AG10803 (cell line): ENCODE results near the gene C1orf216.

Source experiments
- DNase-seq: peaks from one replicate; pipeline ENCODE4 v3.0.0; 2010; ENCODE audit warnings: low read depth
- H3K4me3 ChIP-seq: 2 replicates; pipeline ENCODE4 v1.5.1; 2011; ENCODE audit warnings: mild to moderate bottlenecking, low read length, control low read depth
- TF ChIP-seq, protein P1 (sequence below): conservative IDR thresholded peaks from 2 replicates; pipeline ENCODE4 v1.5.1; 2011; ENCODE audit warnings: mild to moderate bottlenecking, low read length, control low read depth, inconsistent platforms

C1orf216 gene

DNA sequence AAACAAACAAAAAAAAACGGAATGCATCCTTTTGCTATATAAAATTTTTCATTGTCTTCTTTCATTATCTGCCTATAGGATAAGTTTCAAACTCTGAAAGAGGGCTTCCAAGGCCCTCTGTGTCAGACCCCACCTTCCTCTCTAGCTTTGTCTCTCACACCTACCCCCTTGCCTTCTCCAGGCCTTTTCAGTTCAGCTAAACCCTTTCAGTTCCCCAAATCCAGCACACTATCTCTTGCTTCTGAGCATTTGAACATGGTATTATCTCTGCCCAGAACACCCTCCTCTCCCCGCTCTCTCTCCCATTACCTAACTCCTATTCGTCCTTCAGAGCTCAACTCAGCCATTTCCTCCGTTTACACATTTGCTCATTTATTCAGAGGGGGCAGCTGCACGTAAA, 35.7 kb downstream of the C1orf216 start:
- DNase-seq, result no peak
- no peak overlapping the region for H3K4me3 ChIP-seq
- TF ChIP-seq, protein P1, sequence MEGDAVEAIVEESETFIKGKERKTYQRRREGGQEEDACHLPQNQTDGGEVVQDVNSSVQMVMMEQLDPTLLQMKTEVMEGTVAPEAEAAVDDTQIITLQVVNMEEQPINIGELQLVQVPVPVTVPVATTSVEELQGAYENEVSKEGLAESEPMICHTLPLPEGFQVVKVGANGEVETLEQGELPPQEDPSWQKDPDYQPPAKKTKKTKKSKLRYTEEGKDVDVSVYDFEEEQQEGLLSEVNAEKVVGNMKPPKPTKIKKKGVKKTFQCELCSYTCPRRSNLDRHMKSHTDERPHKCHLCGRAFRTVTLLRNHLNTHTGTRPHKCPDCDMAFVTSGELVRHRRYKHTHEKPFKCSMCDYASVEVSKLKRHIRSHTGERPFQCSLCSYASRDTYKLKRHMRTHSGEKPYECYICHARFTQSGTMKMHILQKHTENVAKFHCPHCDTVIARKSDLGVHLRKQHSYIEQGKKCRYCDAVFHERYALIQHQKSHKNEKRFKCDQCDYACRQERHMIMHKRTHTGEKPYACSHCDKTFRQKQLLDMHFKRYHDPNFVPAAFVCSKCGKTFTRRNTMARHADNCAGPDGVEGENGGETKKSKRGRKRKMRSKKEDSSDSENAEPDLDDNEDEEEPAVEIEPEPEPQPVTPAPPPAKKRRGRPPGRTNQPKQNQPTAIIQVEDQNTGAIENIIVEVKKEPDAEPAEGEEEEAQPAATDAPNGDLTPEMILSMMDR, result no peak

DNA sequence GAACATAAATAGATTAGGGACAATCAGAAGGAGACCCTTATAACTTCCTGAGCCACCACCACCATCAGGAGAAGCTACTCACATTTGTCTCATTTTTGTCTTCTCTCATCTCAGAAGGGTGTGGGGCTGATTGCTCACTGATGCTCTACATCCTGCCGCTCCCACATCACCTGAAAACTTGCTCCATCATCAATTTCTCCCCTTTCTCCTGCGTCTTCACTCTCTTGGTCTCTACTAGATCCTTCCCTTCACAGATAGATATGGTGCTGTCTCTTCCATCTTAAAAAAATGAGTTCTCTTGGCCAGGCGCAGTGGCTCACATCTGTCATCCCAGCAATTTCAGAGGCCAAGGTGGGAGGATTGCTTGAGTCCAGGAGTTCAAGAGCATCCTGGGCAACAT, 38.4 kb downstream of the C1orf216 start:
- H3K4me3 ChIP-seq, result no peak overlapping the region
- no peak for DNase-seq
- TF ChIP-seq, protein P1, result no peak

DNA sequence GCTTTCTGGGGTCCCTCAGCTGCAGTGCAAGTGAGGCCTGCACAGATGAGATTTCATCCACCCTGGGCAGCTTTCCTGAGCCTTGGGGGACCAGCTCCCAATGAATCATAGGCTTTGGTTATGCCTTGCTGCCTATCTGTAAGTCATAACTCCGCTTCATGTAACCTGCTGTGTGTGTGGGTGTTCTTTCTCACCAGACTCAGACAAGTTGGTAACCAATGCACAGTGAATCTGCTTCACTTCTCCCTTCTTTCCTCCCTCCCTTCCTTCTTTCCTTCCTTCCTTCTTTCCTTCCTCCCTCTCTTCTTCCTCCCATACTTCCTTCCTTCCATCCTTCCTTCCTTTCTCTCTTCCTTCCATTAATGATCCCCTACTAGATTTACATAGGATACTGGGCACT, 42.9 kb downstream of the C1orf216 start:
- TF ChIP-seq, protein P1, result no peak
- no peak for DNase-seq
- H3K4me3 ChIP-seq, result no peak overlapping the region

DNA sequence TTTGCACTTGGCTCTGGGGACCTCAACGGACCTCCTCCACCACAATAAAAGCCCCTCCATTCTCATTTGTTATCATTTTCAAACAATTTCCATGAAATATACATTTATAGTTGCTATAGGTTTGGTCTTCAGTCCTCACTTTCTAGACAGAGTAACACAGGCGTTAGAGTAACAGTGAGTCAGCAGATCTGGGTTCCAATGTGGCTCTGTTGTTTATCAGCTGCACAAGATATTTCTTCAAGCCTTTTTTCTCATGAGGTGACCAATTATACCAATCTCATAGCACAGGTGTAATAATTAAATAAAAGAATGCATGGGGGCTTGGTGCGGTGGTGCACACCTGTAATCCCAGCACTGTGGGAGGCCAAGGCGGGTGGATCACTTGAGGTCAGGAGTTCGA, 44.6 kb downstream of the C1orf216 start:
- no peak for DNase-seq
- TF ChIP-seq, protein P1, result no peak
- H3K4me3 ChIP-seq, result no peak overlapping the region

DNA sequence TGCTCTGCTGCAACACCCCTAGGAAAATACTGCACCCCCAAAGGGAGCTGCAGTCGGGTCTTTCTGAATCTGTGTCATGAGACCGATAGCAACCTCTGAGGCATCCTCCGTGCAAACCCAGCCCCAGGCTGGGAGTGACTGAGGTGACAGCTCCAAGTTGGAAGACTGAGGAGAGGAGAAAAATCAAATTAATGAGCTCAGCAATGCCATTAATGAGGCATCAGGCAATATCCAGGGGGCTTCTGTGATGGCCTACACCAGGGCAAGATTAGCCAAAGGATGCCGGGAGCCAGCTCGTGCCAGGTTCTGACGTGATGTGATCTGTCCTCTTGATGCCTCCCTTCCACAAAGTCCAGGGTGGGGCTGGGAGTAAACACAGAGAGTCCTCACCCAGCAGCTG, 46.6 kb downstream of the C1orf216 start:
- DNase-seq, result no peak
- TF ChIP-seq, protein P1, result no peak
- no peak overlapping the region for H3K4me3 ChIP-seq

DNA sequence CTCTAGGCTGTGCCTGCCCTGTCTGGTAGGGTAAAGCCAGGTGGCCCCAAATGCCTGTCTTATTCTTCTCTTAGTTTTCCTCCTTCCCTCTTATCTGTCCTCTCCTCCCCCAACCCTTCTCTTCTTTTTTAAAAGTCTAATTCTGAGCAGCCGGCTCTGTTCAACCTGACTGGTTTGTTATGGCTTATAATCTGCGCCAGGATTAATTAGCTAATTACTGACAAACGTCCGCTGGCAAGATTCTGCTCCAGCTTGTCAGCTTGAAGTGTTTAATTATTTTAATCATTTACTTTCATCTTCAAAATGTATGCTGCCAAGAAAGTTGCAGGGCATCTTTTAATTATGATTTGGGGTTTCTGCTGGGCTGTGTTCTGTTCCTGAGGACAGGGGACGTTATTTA, 50.2 kb downstream of the C1orf216 start:
- TF ChIP-seq, protein P1, result no peak
- H3K4me3 ChIP-seq, result no peak overlapping the region
- DNase-seq, result no peak

DNA sequence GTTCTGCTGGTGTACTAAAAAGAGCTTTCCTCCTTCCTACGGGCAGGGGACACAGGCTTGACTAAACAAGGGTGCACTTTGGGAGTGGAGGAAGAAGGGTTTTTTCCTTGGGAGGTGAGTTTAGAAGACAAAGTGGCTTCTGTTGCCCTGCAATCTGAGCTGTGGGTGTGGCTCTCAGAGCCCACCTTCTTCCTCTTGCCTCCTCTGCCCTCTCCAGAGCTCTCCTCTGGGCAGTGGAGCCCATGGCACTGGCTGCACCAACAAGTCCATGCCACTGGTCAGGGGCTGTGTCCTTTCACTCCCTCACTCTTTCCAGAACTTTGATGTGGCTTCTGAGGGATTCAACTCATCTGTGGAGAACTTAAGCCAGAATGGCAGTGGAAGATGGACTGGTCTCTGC, 51.8 kb downstream of the C1orf216 start:
- no peak overlapping the region for H3K4me3 ChIP-seq
- no peak for DNase-seq
- TF ChIP-seq, protein P1, result no peak
